Stimulated activated CD8-positive, alpha-beta memory T cell treated with anti-CD3 and anti-CD28 coated beads, Interleukin-15, amount 100 ng/mL, for 48 hours (primary cell): ENCODE measurements around the gene GUCY2C.
"Not testable (repeated sequence)": the region's sequence is repeated elsewhere in the genome, so short reads cannot be mapped to it uniquely, and the experiment has no call there.

Experiments used
- DNase-seq, 2 donors: peaks; one replicate each; pipeline ENCODE4 v3.0.0-alpha.2; 2020; ENCODE audit warnings: low read depth in 2 of 2

GUCY2C gene

GRCh38 chr12:14682231-14682630, 14.2 kb downstream of the GUCY2C start:
- DNase-seq = not testable (repeated sequence)

GRCh38 chr12:14681625-14682024, 14.8 kb downstream of the GUCY2C start:
- no peak for DNase-seq

- no peak for DNase-seq
These were observed 15.2 kb downstream of the GUCY2C start for GRCh38 chr12:14681190-14681589.

- DNase-seq = no peak
These were observed 17.8 kb downstream of the GUCY2C start for GRCh38 chr12:14678547-14679150.

GRCh38 chr12:14668591-14668990, 27.8 kb downstream of the GUCY2C start:
- no peak for DNase-seq

GRCh38 chr12:14665354-14666348, 30.7 kb downstream of the GUCY2C start:
- DNase-seq = no peak

GRCh38 chr12:14664434-14665023, 31.9 kb downstream of the GUCY2C start:
- DNase-seq = no peak

- DNase-seq = no peak
These were observed 33.4 kb downstream of the GUCY2C start for GRCh38 chr12:14663002-14663401.

GRCh38 chr12:14656846-14657245, 39.6 kb downstream of the GUCY2C start:
- no peak for DNase-seq

GRCh38 chr12:14655284-14655683, 41.1 kb downstream of the GUCY2C start:
- no peak for DNase-seq

- no peak for DNase-seq
These were observed 41.6 kb downstream of the GUCY2C start for GRCh38 chr12:14654842-14655241.

GRCh38 chr12:14654416-14654815, 42.0 kb downstream of the GUCY2C start:
- DNase-seq = no peak

- DNase-seq = no peak
These were observed 43.9 kb downstream of the GUCY2C start for GRCh38 chr12:14652483-14652882.

GRCh38 chr12:14651371-14651770, 45.0 kb downstream of the GUCY2C start:
- DNase-seq = no peak

- DNase-seq = no peak
These were observed 45.6 kb downstream of the GUCY2C start for GRCh38 chr12:14650789-14651188.

GRCh38 chr12:14647028-14647750, 49.2 kb downstream of the GUCY2C start:
- no peak for DNase-seq

GRCh38 chr12:14643251-14643650, 53.1 kb downstream of the GUCY2C start:
- DNase-seq = no peak

- DNase-seq = no peak
These were observed 58.3 kb downstream of the GUCY2C start for GRCh38 chr12:14638066-14638465.

GRCh38 chr12:14635776-14636175, 60.6 kb downstream of the GUCY2C start:
- no peak for DNase-seq

GRCh38 chr12:14630793-14631192, 65.6 kb downstream of the GUCY2C start:
- no peak for DNase-seq

- DNase-seq = peak; percentile 19 to 30
These were observed 66.3 kb downstream of the GUCY2C start for GRCh38 chr12:14629832-14630710.
